Activated CD4-positive, alpha-beta T cell treated with anti-CD3 and anti-CD28 coated beads, Interleukin-2, amount 10 ng/mL, durations not matched to agents 7 days and 5 days (primary cell): ENCODE measurements around the gene FAM162A. TPM values are rescaled to one million over a fixed set of nuclear protein-coding genes. Genes with fewer than 3 reads are reported as not detected.
A peak's percentile ranks its signal among the peaks of the same experiment; 100 is the strongest.
"Not testable (repeated sequence)": the region's sequence is repeated elsewhere in the genome, so short reads cannot be mapped to it uniquely, and the experiment has no call there.

Source experiments
- CTCF ChIA-PET: fragments of 350-600 bp; sonication (Branson Sonifier 250); formaldehyde crosslinking; loops from one replicate; lab custom pipeline; 2021; ENCODE audit warnings: antibody characterized with exemption; lab: Charles Lee
- POLR2A ChIA-PET: fragments of 350-600 bp; sonication (Branson Sonifier 250); formaldehyde crosslinking; loops from one replicate; lab custom pipeline; 2021; ENCODE audit warnings: antibody characterized with exemption; lab: Charles Lee
- DNase-seq: peaks from one replicate; pipeline ENCODE4 v3.0.0-alpha.2; 2020
- H3K27ac Mint-ChIP-seq: one replicate; pipeline ENCODE4 v1.8.0; 2021; ENCODE audit warnings: mild to moderate bottlenecking, moderate library complexity, mixed read lengths
- H3K27me3 Mint-ChIP-seq: one replicate; pipeline ENCODE4 v1.8.0; 2021; ENCODE audit warnings: mixed read lengths
- H3K36me3 Mint-ChIP-seq: one replicate; pipeline ENCODE4 v1.8.0; 2021; ENCODE audit warnings: low read depth, mixed read lengths
- H3K4me1 Mint-ChIP-seq: one replicate; pipeline ENCODE4 v1.8.0; 2021; ENCODE audit warnings: mixed read lengths
- H3K4me3 Mint-ChIP-seq: one replicate; pipeline ENCODE4 v1.8.0; 2021; ENCODE audit warnings: mild to moderate bottlenecking, moderate library complexity, mixed read lengths
- H3K9me3 Mint-ChIP-seq: one replicate; pipeline ENCODE4 v1.8.0; 2021; ENCODE audit warnings: mixed read lengths
- total RNA-seq, 2 experiments: library from RNA; stranded (reverse); gene quantifications; one replicate each; pipeline ENCODE4 v1.2.3, GENCODE V29; 2021

The FAM162A gene
- total RNA-seq, 2 experiments from 2014 or later, result 48.3 to 48.4 TPM

- Mint-ChIP-seq H3K9me3 (no peaks in the 10 kb centered on the region), H3K4me1 (peaks cover 26% of the 10 kb centered on the region), H3K27me3 (no peaks in the 10 kb centered on the region), H3K27ac (no peak overlapping the region), H3K4me3 (no peak overlapping the region), H3K36me3 (peaks cover 42% of the 10 kb centered on the region)
- CTCF ChIA-PET, result interaction anchor here (0.6 to 1.4 kb wide), 2 partner anchors 23 to 317 kb away, joined by 3 read pairs; no protein-coding TSS in a partner anchor
- no peak for DNase-seq
- POLR2A ChIA-PET, result no interaction called here
These were observed 22.0 kb upstream of the FAM162A start for GRCh38 chr3:122362026-122362425.

GRCh38 chr3:122364490-122364889 lies 19.5 kb upstream of the FAM162A start:
- no peak overlapping the region for H3K4me3 Mint-ChIP-seq

GRCh38 chr3:122365073-122365472 lies 18.9 kb upstream of the FAM162A start:
- Mint-ChIP-seq H3K27ac (no peak overlapping the region), H3K27me3 (no peaks in the 10 kb centered on the region), H3K4me3 (no peak overlapping the region), H3K36me3 (peaks cover 43% of the 10 kb centered on the region), H3K4me1 (peaks cover 22% of the 10 kb centered on the region), H3K9me3 (no peaks in the 10 kb centered on the region)
- CTCF ChIA-PET, result interaction anchor here (0.9 to 2.0 kb wide), 3 partner anchors 12 to 264 kb away, joined by 4 to 5 read pairs (median 4); no protein-coding TSS in a partner anchor
- POLR2A ChIA-PET, result interaction anchor here (0.6 kb wide), 1 partner anchor 264 kb away, joined by 3 read pairs; no protein-coding TSS in a partner anchor
- DNase-seq, result no peak

More at GRCh38 chr3:122364490-122364889, 19.5 kb upstream of the FAM162A start:
- ChIA-PET POLR2A (no interaction called here), CTCF (interaction anchor here (0.7 to 2.0 kb wide), 3 partner anchors 20 to 263 kb away, joined by 3 to 5 read pairs (median 4); partner anchors contain the start of gene FAM162A)
- no peak overlapping the region for H3K27ac Mint-ChIP-seq
- peaks cover 22% of the 10 kb centered on the region for H3K4me1 Mint-ChIP-seq
- no peaks in the 10 kb centered on the region for H3K27me3 Mint-ChIP-seq
- no peaks in the 10 kb centered on the region for H3K9me3 Mint-ChIP-seq
- peaks cover 44% of the 10 kb centered on the region for H3K36me3 Mint-ChIP-seq
- no peak for DNase-seq

DNA sequence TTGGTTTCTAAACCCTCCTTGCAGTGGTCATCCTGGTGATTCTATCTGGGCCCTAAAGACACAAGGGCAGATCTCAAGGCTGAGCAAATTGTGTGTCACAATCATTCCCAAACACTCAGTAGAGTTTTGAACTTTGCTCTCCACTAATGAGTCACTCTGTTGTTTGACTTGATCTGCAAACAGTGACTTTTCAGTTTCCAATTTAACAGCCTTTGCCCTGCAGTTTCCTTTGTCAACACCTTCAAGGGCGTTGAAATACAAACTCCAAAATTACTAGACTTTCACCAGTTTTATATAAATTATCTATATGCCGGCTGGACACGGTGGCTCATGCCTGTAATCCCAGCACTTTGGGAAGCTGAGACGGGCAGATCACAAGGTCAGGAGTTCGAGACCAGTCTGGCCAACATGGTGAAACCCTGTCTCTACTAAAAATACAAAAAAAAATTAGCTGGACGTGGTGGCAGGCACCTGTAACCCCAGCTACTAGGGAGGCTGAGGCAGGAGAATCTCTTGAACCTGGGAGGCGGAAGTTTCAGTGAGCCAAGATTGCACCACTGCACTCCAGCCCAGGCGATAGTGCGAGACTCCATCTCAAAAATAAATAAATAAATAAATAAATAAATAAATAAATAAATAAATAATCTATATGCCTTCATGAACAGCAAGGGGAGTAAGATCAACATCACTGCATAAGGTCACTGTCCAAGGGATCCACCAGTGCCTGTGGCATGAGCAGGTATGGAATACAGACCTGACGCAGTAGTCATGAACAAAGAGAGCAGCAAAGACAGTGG lies 18.2 kb upstream of the FAM162A start:
- H3K4me3 Mint-ChIP-seq, H3K9me3 Mint-ChIP-seq, DNase-seq, H3K27me3 Mint-ChIP-seq, H3K27ac Mint-ChIP-seq: not testable (repeated sequence)
- ChIA-PET CTCF (interaction anchor here (0.9 to 2.0 kb wide), 5 partner anchors 11 to 34 kb away, joined by 3 to 5 read pairs (median 3); partner anchors contain the start of genes FAM162A and MIX23), POLR2A (interaction anchor here (0.6 kb wide), 1 partner anchor 264 kb away, joined by 3 read pairs; no protein-coding TSS in a partner anchor)
- Mint-ChIP-seq H3K4me1 (peaks cover 22% of the 10 kb centered on the region), H3K36me3 (peaks cover 40% of the 10 kb centered on the region)

DNA sequence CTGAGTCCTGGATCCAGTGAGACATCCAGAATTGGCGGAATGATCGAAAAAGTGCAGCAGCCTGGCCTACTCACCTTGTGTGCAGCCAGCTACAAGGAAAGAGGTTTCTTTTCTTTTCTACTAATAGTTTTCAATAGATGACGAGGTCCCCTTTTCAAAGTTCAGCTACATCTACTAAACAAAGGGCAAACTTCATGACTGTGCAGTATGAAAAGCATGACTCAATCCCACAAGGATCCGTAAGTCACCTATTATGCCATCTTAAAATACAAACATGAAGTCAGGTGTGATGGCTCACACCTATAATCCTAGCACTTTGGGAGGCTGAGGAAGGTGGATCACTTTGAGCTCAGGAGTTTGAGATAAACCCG lies 17.6 kb upstream of the FAM162A start:
- CTCF ChIA-PET, result interaction anchor here (0.9 to 2.0 kb wide), 4 partner anchors 16 to 34 kb away, joined by 3 to 5 read pairs (median 3); partner anchors contain the start of genes FAM162A and MIX23
- no peak for DNase-seq
- POLR2A ChIA-PET, result no interaction called here
- Mint-ChIP-seq H3K36me3 (peaks cover 44% of the 10 kb centered on the region), H3K4me3 (no peak overlapping the region), H3K27ac (no peak overlapping the region), H3K4me1 (peaks cover 22% of the 10 kb centered on the region), H3K27me3 (no peaks in the 10 kb centered on the region), H3K9me3 (no peaks in the 10 kb centered on the region)

GRCh38 chr3:122374034-122374433 lies 9.9 kb upstream of the FAM162A start:
- Mint-ChIP-seq H3K4me1 (peaks cover 11% of the 10 kb centered on the region), H3K27me3 (no peaks in the 10 kb centered on the region), H3K4me3 (no peak overlapping the region), H3K27ac (no peak overlapping the region), H3K9me3 (peaks cover 2% of the 10 kb centered on the region), H3K36me3 (peaks cover 22% of the 10 kb centered on the region)
- no peak for DNase-seq
- CTCF ChIA-PET, result interaction anchor here (0.6 kb wide), 1 partner anchor 17 kb away, joined by 3 read pairs; no protein-coding TSS in a partner anchor
- POLR2A ChIA-PET, result no interaction called here

GRCh38 chr3:122377975-122378374 lies 6.0 kb upstream of the FAM162A start:
- H3K27ac Mint-ChIP-seq, result no peak overlapping the region
- H3K4me1 Mint-ChIP-seq, result peaks cover 39% of the 10 kb centered on the region
- peaks cover 2% of the 10 kb centered on the region for H3K9me3 Mint-ChIP-seq
- H3K4me3 Mint-ChIP-seq, result no peak overlapping the region
- ChIA-PET CTCF (no interaction called here), POLR2A (no interaction called here)
- no peaks in the 10 kb centered on the region for H3K27me3 Mint-ChIP-seq
- no peak for DNase-seq
- peaks cover 16% of the 10 kb centered on the region for H3K36me3 Mint-ChIP-seq

- Mint-ChIP-seq H3K36me3 (peaks cover 8% of the 10 kb centered on the region), H3K27ac (peak within 1 kb of the TSS; percentile 93), H3K4me1 (peaks cover 66% of the 10 kb centered on the region), H3K4me3 (peak within 1 kb of the TSS; percentile 93), H3K27me3 (no peaks in the 10 kb centered on the region), H3K9me3 (no peaks in the 10 kb centered on the region)
- CTCF ChIA-PET, result interaction anchor here (0.6 to 1.4 kb wide), 8 partner anchors 11 to 329 kb away, joined by 3 to 4 read pairs (median 3); partner anchors contain the start of gene WDR5B
- DNase-seq, result peak; percentile 88
- POLR2A ChIA-PET, result no interaction called here
These were observed 905 bp upstream of the FAM162A start, which contains the start of gene MIX23 for GRCh38 chr3:122382888-122383666. Gene MIX23 (minus strand): TSS chr3:122383231. CDS start chr3:122383224, 7 bp downstream.

DNA sequence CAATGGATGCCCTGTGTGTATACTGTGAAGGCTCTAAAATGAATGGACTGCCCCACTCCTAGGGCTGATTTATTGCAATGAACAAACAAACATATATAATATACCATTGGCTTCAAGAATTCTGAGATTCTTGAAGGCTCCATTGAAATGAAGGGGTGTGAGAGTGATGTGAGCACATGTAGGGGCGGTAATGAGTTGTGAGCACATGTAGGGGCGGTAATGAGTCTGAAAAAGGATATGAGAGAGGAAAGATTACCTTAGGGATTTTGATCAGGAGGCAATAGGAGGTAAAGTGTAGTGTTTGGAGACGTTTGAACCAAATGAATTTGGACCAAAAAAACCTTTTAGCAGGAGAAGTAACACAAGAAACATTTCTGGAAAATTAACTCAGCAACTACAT lies 3.7 kb downstream of the FAM162A start:
- Mint-ChIP-seq H3K4me3 (no peak overlapping the region), H3K9me3 (no peaks in the 10 kb centered on the region), H3K4me1 (peaks cover 41% of the 10 kb centered on the region), H3K27ac (no peak overlapping the region), H3K36me3 (peaks cover 9% of the 10 kb centered on the region), H3K27me3 (no peaks in the 10 kb centered on the region)
- DNase-seq, result no peak
- POLR2A ChIA-PET, result no interaction called here
- CTCF ChIA-PET, result no interaction called here

- peaks cover 14% of the 10 kb centered on the region for H3K36me3 Mint-ChIP-seq
- ChIA-PET CTCF (interaction anchor here (0.6 to 1.1 kb wide), 2 partner anchors 139 to 449 kb away, joined by 3 read pairs; no protein-coding TSS in a partner anchor), POLR2A (interaction anchor here (0.6 kb wide), 1 partner anchor 296 kb away, joined by 4 read pairs; no protein-coding TSS in a partner anchor)
- DNase-seq, result no peak
- no peaks in the 10 kb centered on the region for H3K27me3 Mint-ChIP-seq
- no peak overlapping the region for H3K27ac Mint-ChIP-seq
- H3K4me1 Mint-ChIP-seq, result peaks cover 48% of the 10 kb centered on the region
- no peaks in the 10 kb centered on the region for H3K9me3 Mint-ChIP-seq
- H3K4me3 Mint-ChIP-seq, result no peak overlapping the region
These were observed 5.2 kb downstream of the FAM162A start for GRCh38 chr3:122389197-122389596.

GRCh38 chr3:122389892-122390291 lies 5.9 kb downstream of the FAM162A start:
- H3K27ac Mint-ChIP-seq, result no peak overlapping the region
- ChIA-PET CTCF (interaction anchor here (0.7 to 1.1 kb wide), 2 partner anchors 138 to 289 kb away, joined by 3 read pairs; no protein-coding TSS in a partner anchor), POLR2A (interaction anchor here (0.6 kb wide), 1 partner anchor 297 kb away, joined by 4 read pairs; no protein-coding TSS in a partner anchor)
- no peaks in the 10 kb centered on the region for H3K27me3 Mint-ChIP-seq
- peaks cover 48% of the 10 kb centered on the region for H3K4me1 Mint-ChIP-seq
- no peak overlapping the region for H3K4me3 Mint-ChIP-seq
- no peaks in the 10 kb centered on the region for H3K9me3 Mint-ChIP-seq
- H3K36me3 Mint-ChIP-seq, result peaks cover 16% of the 10 kb centered on the region
- DNase-seq, result no peak

DNA sequence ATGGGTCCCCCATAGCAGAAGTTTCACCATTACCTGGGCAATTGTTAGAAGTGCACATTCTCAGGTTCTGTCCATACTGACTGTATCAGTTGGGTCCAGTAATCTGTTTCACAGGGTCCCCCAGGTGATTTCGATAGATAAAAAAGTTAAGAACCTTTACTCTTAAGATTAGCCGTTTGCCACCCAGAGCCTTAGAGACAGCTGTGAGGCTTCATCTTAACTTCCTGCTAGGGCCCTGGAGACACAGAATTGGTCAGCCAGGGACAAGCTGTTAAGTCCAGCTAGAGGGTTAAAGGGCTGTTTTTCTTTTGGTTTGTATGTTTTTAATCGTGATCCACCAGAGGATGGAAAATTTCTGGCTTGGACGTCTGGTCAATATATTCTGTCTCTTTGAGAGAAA lies 6.7 kb downstream of the FAM162A start:
- CTCF ChIA-PET, result interaction anchor here (0.7 kb wide), 2 partner anchors 17 to 288 kb away, joined by 3 read pairs; no protein-coding TSS in a partner anchor
- H3K27ac Mint-ChIP-seq, result no peak overlapping the region
- no peaks in the 10 kb centered on the region for H3K27me3 Mint-ChIP-seq
- no peak for DNase-seq
- no peak overlapping the region for H3K4me3 Mint-ChIP-seq
- H3K4me1 Mint-ChIP-seq, result peaks cover 48% of the 10 kb centered on the region
- POLR2A ChIA-PET, result no interaction called here
- H3K9me3 Mint-ChIP-seq, result no peaks in the 10 kb centered on the region
- H3K36me3 Mint-ChIP-seq, result peaks cover 16% of the 10 kb centered on the region
